Esophagus muscularis mucosa (tissue), 4 donors: ENCODE data around the gene DSCAM. TPM values are rescaled to one million over a fixed set of nuclear protein-coding genes. Genes with fewer than 3 reads are reported as not detected.

ENCODE experiments used
- DNase-seq: peaks from one replicate; pipeline ENCODE4 v3.0.0-alpha.2; 2017; ENCODE audit errors: extremely low spot score
- H3K27ac ChIP-seq, 4 donors: fragments of 200-600 bp; sonication (generic); replicated peaks in 1 of 4; 1 replicate in 3 of 4; 2 replicates in 1 of 4; pipeline ENCODE4 v1.5.1; 2016 to 2019; ENCODE audit warnings: mild to moderate bottlenecking in 1 of 4
- H3K27me3 ChIP-seq, 4 donors: fragments of 200-600 bp; sonication (generic); one replicate each; pipeline versions ENCODE4 v1.5.1 to v1.6.0; 2016 to 2019
- H3K36me3 ChIP-seq, 4 donors: fragments of 200-600 bp; sonication (generic); one replicate each; pipeline ENCODE4 v1.5.1; 2016 to 2019
- H3K4me1 ChIP-seq, 4 donors: fragments of 200-600 bp; sonication (generic); one replicate each; pipeline ENCODE4 v1.5.1; 2016 to 2019
- H3K4me3 ChIP-seq, 4 donors: fragments of 200-600 bp; sonication (generic); 1 replicate in 2 of 4; 2 replicates in 2 of 4; pipeline ENCODE4 v1.5.1; 2016 to 2019; ENCODE audit warnings: mild to moderate bottlenecking in 4 of 4, moderate library complexity in 1 of 4
- H3K9me3 ChIP-seq, 4 donors: fragments of 200-600 bp; sonication (generic); 1 replicate in 3 of 4; 2 replicates in 1 of 4; pipeline ENCODE4 v1.5.1; 2016 to 2019
- CTCF ChIP-seq, 3 experiments: fragments of 200-600 bp in 2 of 3; fragments of 450-650 bp in 1 of 3; sonication (generic) in 2 of 3; IDR thresholded peaks; one replicate each; pipeline ENCODE4 v1.5.1; 2017 to 2019; ENCODE audit warnings: antibody characterized with exemption in 3 of 3, mild to moderate bottlenecking in 2 of 3, moderate library complexity in 1 of 3
- EP300 ChIP-seq: sonication (generic); formaldehyde crosslinking; IDR thresholded peaks from one replicate; pipeline ENCODE4 v1.6.1; 2017; ENCODE audit warnings: antibody characterized with exemption
- POLR2A ChIP-seq: fragments of 450-650 bp; IDR thresholded peaks from one replicate; pipeline ENCODE4 v1.6.1; 2017; ENCODE audit warnings: antibody characterized with exemption, moderate library complexity, mild to moderate bottlenecking, low read depth
- POLR2AphosphoS5 ChIP-seq, 2 donors: sonication (generic); formaldehyde crosslinking; IDR thresholded peaks; one replicate each; pipeline ENCODE4 v1.6.1; 2017; ENCODE audit warnings: antibody characterized with exemption in 2 of 2
- WGBS: methylation state at CpG from one replicate; pipeline ENCODE4 v1.1.5; 2018; 5-methylcytosine and 5-hydroxymethylcytosine counted together
- intact Hi-C: fragments of 100-400 bp; cut with DNase I; formaldehyde crosslinking; loops from one replicate; pipeline ENCODE4 v1.15.1; 2023
- total RNA-seq, 4 donors: library from RNA; depleted of rRNA; stranded (reverse); fragments of >200 nt; gene quantifications; one replicate each; pipeline versions ENCODE4 v1.1.0 to v1.2.1, GENCODE V29; 2016

Gene DSCAM
- total RNA-seq, 4 donors from 2014 or later = 0.06 to 0.42 (median 0.17) TPM; not detected in 1

- no peaks in the 10 kb centered on the region for H3K4me1 ChIP-seq
- H3K27me3 ChIP-seq = no peaks in the 10 kb centered on the region
- intact Hi-C loops = no loop called here
- DNase-seq = no peak
- H3K36me3 ChIP-seq = no peaks in the 10 kb centered on the region
- peaks cover 0 to 12% (median 0%) of the 10 kb centered on the region in 4 donors for H3K9me3 ChIP-seq
- TF ChIP-seq POLR2A (no peak), POLR2AphosphoS5 (IDR thresholded peaks at IDR 0.05) (no peak), EP300 (no peak), CTCF (IDR thresholded peaks at IDR 0.05) (no peak)
- no peak overlapping the region for H3K27ac ChIP-seq
- H3K4me3 ChIP-seq = no peak overlapping the region
- WGBS = 60% methylated on average over 1 of the region's 1 CpG
Measured at GRCh38 chr21:40490408-40490807, 356.6 kb downstream of the DSCAM start.

- H3K36me3 ChIP-seq = no peaks in the 10 kb centered on the region
- no peak for TF ChIP-seq EP300
- peaks cover 0 to 12% (median 0%) of the 10 kb centered on the region in 4 donors for H3K9me3 ChIP-seq
- peak; percentile 34 for DNase-seq
- H3K4me3 ChIP-seq = no peak overlapping the region
- no peak overlapping the region for H3K27ac ChIP-seq
- H3K4me1 ChIP-seq = no peaks in the 10 kb centered on the region
- H3K27me3 ChIP-seq = no peaks in the 10 kb centered on the region
- intact Hi-C loops = no loop called here
- 100% methylated on average over 1 of the region's 1 CpG for WGBS
Measured at GRCh38 chr21:40489001-40489400, 358.0 kb downstream of the DSCAM start.

GRCh38 chr21:40481764-40482163 is 365.2 kb downstream of the DSCAM start:
- peak; percentile 42 for DNase-seq
- Histone ChIP-seq H3K4me1 (no peaks in the 10 kb centered on the region), H3K9me3 (no peaks in the 10 kb centered on the region), H3K27me3 (no peaks in the 10 kb centered on the region), H3K27ac (no peak overlapping the region), H3K4me3 (no peak overlapping the region), H3K36me3 (no peaks in the 10 kb centered on the region)
- intact Hi-C loops = no loop called here
- no peak for TF ChIP-seq CTCF (IDR thresholded peaks at IDR 0.05)
- no peak for TF ChIP-seq EP300
- no peak for TF ChIP-seq POLR2AphosphoS5 (IDR thresholded peaks at IDR 0.05)
- TF ChIP-seq POLR2A = no peak
- WGBS = 84% methylated on average over 9 of the region's 9 CpGs

- Histone ChIP-seq H3K36me3 (no peaks in the 10 kb centered on the region), H3K9me3 (no peaks in the 10 kb centered on the region), H3K4me3 (no peak overlapping the region), H3K4me1 (no peaks in the 10 kb centered on the region), H3K27ac (no peak overlapping the region), H3K27me3 (no peaks in the 10 kb centered on the region)
- DNase-seq = no peak
- intact Hi-C loops = no loop called here
- TF ChIP-seq CTCF (IDR thresholded peaks at IDR 0.05) (no peak), POLR2A (no peak), EP300 (no peak), POLR2AphosphoS5 (IDR thresholded peaks at IDR 0.05) (no peak)
- 85% methylated on average over 10 of the region's 15 CpGs for WGBS
Measured at GRCh38 chr21:40474513-40474912, 372.4 kb downstream of the DSCAM start.

- DNase-seq = no peak
- intact Hi-C loops = no loop called here
- Histone ChIP-seq H3K36me3 (no peaks in the 10 kb centered on the region), H3K27ac (no peak overlapping the region), H3K4me3 (no peak overlapping the region), H3K4me1 (no peaks in the 10 kb centered on the region), H3K9me3 (no peaks in the 10 kb centered on the region), H3K27me3 (no peaks in the 10 kb centered on the region)
- 55% methylated on average over 4 of the region's 4 CpGs for WGBS
- TF ChIP-seq POLR2A (no peak), POLR2AphosphoS5 (IDR thresholded peaks at IDR 0.05) (no peak), EP300 (no peak), CTCF (IDR thresholded peaks at IDR 0.05) (no peak)
Measured at GRCh38 chr21:40472013-40472412, 374.9 kb downstream of the DSCAM start.
